DOHH2 (cell line): ENCODE results near the gene RSL1D1.

Experiments used
- H3F3A ChIP-seq: fragments of 200-600 bp; sonication (generic), shearing (Covaris generic); 2 replicates; pipeline ENCODE4 v1.6.0; 2016; ENCODE audit warnings: antibody characterized with exemption, mild to moderate bottlenecking; ENCODE audit not compliant: control insufficient read depth, insufficient read depth
- H3K27ac ChIP-seq: fragments of 200-600 bp; sonication (generic); 2 replicates; pipeline ENCODE4 v1.5.1; 2014; ENCODE audit warnings: low read depth, mild to moderate bottlenecking, low read length, moderate library complexity
- H3K27me3 ChIP-seq: fragments of 200-600 bp; sonication (generic); 2 replicates; pipeline ENCODE4 v1.6.1; 2014; ENCODE audit warnings: mild to moderate bottlenecking, low read length, mixed read lengths; ENCODE audit not compliant: control insufficient read depth
- H3K36me3 ChIP-seq: fragments of 200-600 bp; sonication (generic); 2 replicates; pipeline ENCODE4 v1.6.1; 2014; ENCODE audit warnings: mild to moderate bottlenecking, low read length, moderate library complexity, mixed read lengths; ENCODE audit not compliant: control insufficient read depth
- H3K4me1 ChIP-seq: fragments of 200-600 bp; sonication (generic); 2 replicates; pipeline ENCODE4 v1.6.1; 2014; ENCODE audit warnings: mild to moderate bottlenecking, low read length, mixed read lengths; ENCODE audit not compliant: control insufficient read depth
- H3K4me2 ChIP-seq: fragments of 200-600 bp; sonication (generic); 2 replicates; pipeline ENCODE4 v1.6.0; 2014; ENCODE audit warnings: mild to moderate bottlenecking, low read length, moderate library complexity
- H3K4me3 ChIP-seq: fragments of 200-600 bp; sonication (generic); 2 replicates; pipeline ENCODE4 v1.5.1; 2014; ENCODE audit warnings: mild to moderate bottlenecking, low read length, mixed read lengths
- H3K79me2 ChIP-seq: fragments of 200-600 bp; sonication (generic); 2 replicates; pipeline ENCODE4 v1.6.1; 2014; ENCODE audit warnings: mild to moderate bottlenecking, low read length, mixed read lengths; ENCODE audit not compliant: control insufficient read depth
- H3K9me2 ChIP-seq: fragments of 200-600 bp; sonication (generic); replicated peaks from 2 replicates; pipeline ENCODE4 v1.6.1; 2014; ENCODE audit warnings: mild to moderate bottlenecking, low read length, mixed read lengths; ENCODE audit not compliant: control insufficient read depth
- H3K9me3 ChIP-seq: fragments of 200-600 bp; sonication (generic); 2 replicates; pipeline ENCODE4 v1.6.1; 2014; ENCODE audit warnings: antibody characterized with exemption, low read length, mixed read lengths; ENCODE audit not compliant: control insufficient read depth, insufficient read depth
- H4K20me1 ChIP-seq: fragments of 200-600 bp; sonication (generic); 2 replicates; pipeline ENCODE4 v1.6.0; 2014; ENCODE audit warnings: low read depth, mild to moderate bottlenecking, antibody characterized with exemption, low read length, moderate library complexity; ENCODE audit not compliant: control insufficient read depth, insufficient read depth
- EZH2phosphoT487 ChIP-seq: fragments of 200-600 bp; sonication (generic); IDR thresholded peaks from 2 replicates; pipeline ENCODE4 v1.6.1; 2017; ENCODE audit warnings: borderline replicate concordance, mild to moderate bottlenecking, antibody characterized with exemption, low read length, moderate library complexity, mixed read lengths
- TF ChIP-seq, protein P1 (sequence below): fragments of 200-600 bp; sonication (generic); IDR thresholded peaks from one replicate; pipeline ENCODE4 v1.5.1; 2014; ENCODE audit warnings: antibody characterized with exemption, mild to moderate bottlenecking, low read depth, low read length; ENCODE audit not compliant: poor library complexity, severe bottlenecking

Gene RSL1D1

DNA sequence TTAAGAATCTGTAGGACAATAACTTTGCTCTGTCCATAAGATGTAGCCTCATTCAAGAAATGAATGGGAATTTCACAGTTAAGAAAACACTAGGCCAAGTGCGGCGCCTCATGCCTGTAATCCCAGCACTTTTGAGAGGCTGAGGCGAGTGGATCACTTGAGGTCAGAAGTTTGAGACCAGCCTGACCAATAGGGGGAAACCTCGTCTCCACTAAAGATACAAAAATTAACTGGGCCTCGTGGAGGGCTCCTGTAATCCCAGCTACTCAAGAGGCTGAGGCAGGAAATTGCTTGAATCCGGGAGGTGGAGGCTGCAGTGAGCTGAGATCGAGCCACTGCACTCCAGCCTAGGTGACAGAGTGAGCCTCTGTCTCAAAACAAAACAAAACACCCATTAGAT, 19.9 kb upstream of the RSL1D1 start:
- H3K27ac ChIP-seq = no peak overlapping the region
- no peaks in the 10 kb centered on the region for H3K9me3 ChIP-seq
- peaks cover 82% of the 10 kb centered on the region for H3K36me3 ChIP-seq
- H3K4me2 ChIP-seq = no peak overlapping the region
- H3K27me3 ChIP-seq = no peaks in the 10 kb centered on the region
- H3K9me2 ChIP-seq = no peaks in the 10 kb centered on the region
- H3K79me2 ChIP-seq = peaks cover 6% of the 10 kb centered on the region
- peaks cover 7% of the 10 kb centered on the region; the same call in 1 of the 2 replicates for H4K20me1 ChIP-seq
- peaks cover 41% of the 10 kb centered on the region for H3F3A ChIP-seq
- TF ChIP-seq, protein P1, sequence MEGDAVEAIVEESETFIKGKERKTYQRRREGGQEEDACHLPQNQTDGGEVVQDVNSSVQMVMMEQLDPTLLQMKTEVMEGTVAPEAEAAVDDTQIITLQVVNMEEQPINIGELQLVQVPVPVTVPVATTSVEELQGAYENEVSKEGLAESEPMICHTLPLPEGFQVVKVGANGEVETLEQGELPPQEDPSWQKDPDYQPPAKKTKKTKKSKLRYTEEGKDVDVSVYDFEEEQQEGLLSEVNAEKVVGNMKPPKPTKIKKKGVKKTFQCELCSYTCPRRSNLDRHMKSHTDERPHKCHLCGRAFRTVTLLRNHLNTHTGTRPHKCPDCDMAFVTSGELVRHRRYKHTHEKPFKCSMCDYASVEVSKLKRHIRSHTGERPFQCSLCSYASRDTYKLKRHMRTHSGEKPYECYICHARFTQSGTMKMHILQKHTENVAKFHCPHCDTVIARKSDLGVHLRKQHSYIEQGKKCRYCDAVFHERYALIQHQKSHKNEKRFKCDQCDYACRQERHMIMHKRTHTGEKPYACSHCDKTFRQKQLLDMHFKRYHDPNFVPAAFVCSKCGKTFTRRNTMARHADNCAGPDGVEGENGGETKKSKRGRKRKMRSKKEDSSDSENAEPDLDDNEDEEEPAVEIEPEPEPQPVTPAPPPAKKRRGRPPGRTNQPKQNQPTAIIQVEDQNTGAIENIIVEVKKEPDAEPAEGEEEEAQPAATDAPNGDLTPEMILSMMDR = no peak
- no peak for TF ChIP-seq EZH2phosphoT487
- no peak overlapping the region for H3K4me3 ChIP-seq
- H3K4me1 ChIP-seq = 0 out of 2 replicates have a peak, but pooled peaks cover 1% of the 10 kb centered on the region

DNA sequence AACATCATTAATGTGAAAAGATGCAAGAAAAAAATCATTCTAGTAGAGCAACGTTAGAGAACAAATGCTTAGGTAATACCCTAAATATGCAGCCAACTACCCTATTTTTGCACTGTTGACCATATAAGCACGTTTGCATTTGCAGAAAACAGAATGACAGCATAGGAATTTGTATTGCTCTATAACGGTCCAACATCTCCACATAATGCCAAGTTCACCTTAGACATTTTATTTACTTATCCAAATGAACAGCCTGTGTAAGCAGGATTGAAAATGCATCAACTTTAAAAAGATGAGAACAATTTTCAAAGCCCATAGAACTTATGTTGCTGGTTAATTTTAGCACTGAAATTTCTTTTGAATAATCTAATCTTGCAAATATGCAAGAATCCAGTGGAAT, 19.1 kb upstream of the RSL1D1 start:
- Histone ChIP-seq H3K4me1 (peaks cover 9% of the 10 kb centered on the region), H3K9me2 (no peaks in the 10 kb centered on the region), H3K27ac (no peak overlapping the region), H4K20me1 (peaks cover 8% of the 10 kb centered on the region; the same call in 1 of the 2 replicates), H3K79me2 (peaks cover 11% of the 10 kb centered on the region), H3K9me3 (no peaks in the 10 kb centered on the region), H3F3A (peaks cover 43% of the 10 kb centered on the region), H3K4me2 (no peak overlapping the region), H3K36me3 (peaks cover 74% of the 10 kb centered on the region), H3K4me3 (no peak overlapping the region), H3K27me3 (no peaks in the 10 kb centered on the region)
- TF ChIP-seq EZH2phosphoT487 = no peak
- TF ChIP-seq, protein P1 = no peak

DNA sequence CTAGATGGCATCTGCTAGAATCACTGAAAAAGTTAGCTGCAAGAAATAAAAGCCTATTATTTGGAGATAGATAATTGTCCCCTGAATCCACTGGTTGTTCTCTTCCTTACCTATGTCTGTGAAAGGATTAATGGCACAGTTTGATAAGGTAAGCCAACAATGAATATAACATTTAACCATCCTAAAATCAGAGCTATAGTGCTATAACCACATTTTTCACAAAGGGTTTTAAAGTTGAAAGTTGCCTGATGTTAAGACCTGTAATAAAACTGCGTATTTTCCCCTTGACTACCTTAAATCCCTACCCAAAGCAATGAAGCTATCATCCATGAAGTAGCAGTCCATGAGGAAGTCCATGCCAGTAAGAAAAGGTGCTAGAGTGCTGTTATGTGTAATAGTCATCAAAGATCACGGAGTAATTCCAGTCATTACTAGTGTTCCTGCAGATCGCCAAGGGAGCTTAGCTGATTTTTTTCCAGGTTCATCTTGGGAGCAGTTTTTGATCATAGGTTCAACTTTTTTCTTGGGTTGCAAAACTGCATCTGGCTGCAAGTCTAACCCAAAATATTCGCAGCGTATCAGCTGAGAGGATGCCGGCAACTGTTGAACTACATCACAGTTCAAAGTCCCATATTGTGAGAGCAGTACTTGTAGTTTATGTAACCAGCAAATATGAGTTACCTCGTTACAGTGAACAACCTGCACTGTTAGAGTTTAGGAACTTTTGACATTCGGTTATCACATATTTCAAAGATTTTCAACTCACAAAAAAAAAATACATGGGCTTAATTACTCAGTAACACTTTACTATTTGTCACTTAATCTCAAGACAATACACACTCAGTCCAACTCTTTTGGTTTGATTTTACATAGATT, 18.2 kb upstream of the RSL1D1 start:
- H3K4me3 ChIP-seq = no peak overlapping the region
- peaks cover 19% of the 10 kb centered on the region for H3K79me2 ChIP-seq
- no peak overlapping the region for H3K27ac ChIP-seq
- peaks cover 15% of the 10 kb centered on the region; the same call in 1 of the 2 replicates for H4K20me1 ChIP-seq
- H3K4me1 ChIP-seq = peaks cover 17% of the 10 kb centered on the region
- TF ChIP-seq, protein P1 = no peak
- no peak for TF ChIP-seq EZH2phosphoT487
- H3K9me3 ChIP-seq = no peaks in the 10 kb centered on the region
- H3K27me3 ChIP-seq = no peaks in the 10 kb centered on the region
- H3K36me3 ChIP-seq = peaks cover 67% of the 10 kb centered on the region
- H3F3A ChIP-seq = peaks cover 51% of the 10 kb centered on the region
- no peak overlapping the region for H3K4me2 ChIP-seq
- H3K9me2 ChIP-seq = no peaks in the 10 kb centered on the region
